Mesothelial cell of epicardium (in vitro differentiated cells): ENCODE measurements around the gene CREBL2. TPM values are rescaled to one million over a fixed set of nuclear protein-coding genes. Genes with fewer than 3 reads are reported as not detected.

ENCODE experiments used
- DNase-seq, 2 experiments: peaks; one replicate each; pipeline ENCODE4 v3.0.0; 2021; ENCODE audit warnings: low spot score in 2 of 2; ENCODE audit not compliant: unreplicated experiment in 2 of 2
- H3K27ac Mint-ChIP-seq: 2 replicates; pipeline ENCODE4 v1.8.0; 2021; ENCODE audit warnings: mixed read lengths
- H3K27me3 Mint-ChIP-seq: 2 replicates; pipeline ENCODE4 v1.8.0; 2021; ENCODE audit warnings: low read depth, mixed read lengths
- H3K36me3 Mint-ChIP-seq: 2 replicates; pipeline ENCODE4 v1.8.0; 2021; ENCODE audit warnings: mixed read lengths
- H3K4me1 Mint-ChIP-seq: 2 replicates; pipeline ENCODE4 v1.8.0; 2021; ENCODE audit warnings: mixed read lengths
- H3K4me3 Mint-ChIP-seq: 2 replicates; pipeline ENCODE4 v1.8.0; 2021; ENCODE audit warnings: mild to moderate bottlenecking, moderate library complexity, mixed read lengths
- H3K9me3 Mint-ChIP-seq: 2 replicates; pipeline ENCODE4 v1.8.0; 2021; ENCODE audit warnings: mixed read lengths
- CTCF ChIP-seq: fragments of 200-600 bp; sonication (generic); IDR thresholded peaks from one replicate; pipeline ENCODE4 v1.5.0; 2021; ENCODE audit warnings: antibody characterized with exemption; ENCODE audit not compliant: unreplicated experiment
- total RNA-seq: library from RNA; stranded (reverse); gene quantifications from 3 replicates; pipeline ENCODE4 v1.2.1, GENCODE V29; 2021

CREBL2 gene
- total RNA-seq, 1 donor from 2014 or later = 8.0 TPM

GRCh38 chr12:12683136-12683697 is 71.5 kb downstream of the CREBL2 start:
- H3K27me3 Mint-ChIP-seq = no peaks in the 10 kb centered on the region
- TF ChIP-seq CTCF = no peak
- no peak overlapping the region for H3K4me3 Mint-ChIP-seq
- no peaks in the 10 kb centered on the region for H3K9me3 Mint-ChIP-seq
- no peak for DNase-seq
- peaks cover 7% of the 10 kb centered on the region for H3K4me1 Mint-ChIP-seq
- H3K27ac Mint-ChIP-seq = no peak overlapping the region
- no peaks in the 10 kb centered on the region for H3K36me3 Mint-ChIP-seq

- Mint-ChIP-seq H3K27ac (no peak overlapping the region), H3K27me3 (no peaks in the 10 kb centered on the region), H3K36me3 (no peaks in the 10 kb centered on the region), H3K4me1 (peaks cover 7% of the 10 kb centered on the region), H3K9me3 (no peaks in the 10 kb centered on the region), H3K4me3 (no peak overlapping the region)
- DNase-seq = no peak
- TF ChIP-seq CTCF = no peak
Measured at GRCh38 chr12:12683725-12684124, 72.0 kb downstream of the CREBL2 start.

- Mint-ChIP-seq H3K27ac (no peak overlapping the region), H3K9me3 (no peaks in the 10 kb centered on the region), H3K36me3 (no peaks in the 10 kb centered on the region), H3K4me1 (peaks cover 7% of the 10 kb centered on the region), H3K27me3 (no peaks in the 10 kb centered on the region), H3K4me3 (no peak overlapping the region)
- peak in 1 of 2 experiments; percentile 51 for DNase-seq
- no peak for TF ChIP-seq CTCF
Measured at GRCh38 chr12:12684375-12685106, 72.9 kb downstream of the CREBL2 start.

- TF ChIP-seq CTCF = no peak
- H3K36me3 Mint-ChIP-seq = no peaks in the 10 kb centered on the region
- H3K27ac Mint-ChIP-seq = no peak overlapping the region
- DNase-seq = no peak
- H3K4me1 Mint-ChIP-seq = peaks cover 7% of the 10 kb centered on the region
- H3K27me3 Mint-ChIP-seq = no peaks in the 10 kb centered on the region
- no peak overlapping the region for H3K4me3 Mint-ChIP-seq
- H3K9me3 Mint-ChIP-seq = no peaks in the 10 kb centered on the region
Measured at GRCh38 chr12:12685305-12685704, 73.6 kb downstream of the CREBL2 start.

- no peak overlapping the region for H3K27ac Mint-ChIP-seq
- H3K4me1 Mint-ChIP-seq = peaks cover 7% of the 10 kb centered on the region
- H3K4me3 Mint-ChIP-seq = no peak overlapping the region
- no peak for TF ChIP-seq CTCF
- no peak for DNase-seq
- H3K27me3 Mint-ChIP-seq = peaks cover 2% of the 10 kb centered on the region
- H3K9me3 Mint-ChIP-seq = no peaks in the 10 kb centered on the region
- no peaks in the 10 kb centered on the region for H3K36me3 Mint-ChIP-seq
Measured at GRCh38 chr12:12686472-12686871, 74.8 kb downstream of the CREBL2 start.
